ENCODE data around the gene FA2H.

FA2H gene

DNA sequence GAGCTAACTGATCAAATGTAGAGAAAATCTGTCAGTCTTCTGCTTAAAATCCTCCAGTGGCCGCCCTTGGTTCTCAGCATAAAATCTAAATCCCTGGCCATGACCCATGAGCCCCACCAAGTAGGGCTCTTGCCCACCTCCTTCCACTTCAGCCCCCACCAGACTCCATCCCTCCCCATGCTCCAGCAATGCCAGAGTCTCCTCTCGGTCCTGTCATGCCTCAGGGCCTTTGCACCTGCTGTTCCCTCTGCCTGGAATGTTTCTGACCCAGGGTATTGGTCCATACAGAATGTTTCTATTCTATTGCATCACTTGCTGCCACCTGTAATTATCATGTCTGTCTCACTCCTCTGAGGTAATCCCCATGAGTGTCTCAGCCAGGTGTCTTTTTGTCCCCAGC lies 22.4 kb downstream of the FA2H start:
- Histone ChIP-seq H3K4me3 (ENCODE audit: low read depth in 1 of 2, low read length in 2 of 2) (no peak overlapping the region), H3K36me3 (ENCODE audit: control insufficient read depth in 1 of 2, insufficient read depth in 2 of 2, low read length in 2 of 2) (no peaks in the 10 kb centered on the region), H3K27ac (ENCODE audit: low read length) (no peak overlapping the region), H3K27me3 (ENCODE audit: low read depth, low read length) (no peaks in the 10 kb centered on the region), H3K9me3 (ENCODE audit: control insufficient read depth in 1 of 2, low read length in 2 of 2) (no peaks in the 10 kb centered on the region), H3K4me1 (ENCODE audit: control insufficient read depth in 1 of 2, insufficient read depth in 2 of 2, low read length in 2 of 2) (no peaks in the 10 kb centered on the region)

DNA sequence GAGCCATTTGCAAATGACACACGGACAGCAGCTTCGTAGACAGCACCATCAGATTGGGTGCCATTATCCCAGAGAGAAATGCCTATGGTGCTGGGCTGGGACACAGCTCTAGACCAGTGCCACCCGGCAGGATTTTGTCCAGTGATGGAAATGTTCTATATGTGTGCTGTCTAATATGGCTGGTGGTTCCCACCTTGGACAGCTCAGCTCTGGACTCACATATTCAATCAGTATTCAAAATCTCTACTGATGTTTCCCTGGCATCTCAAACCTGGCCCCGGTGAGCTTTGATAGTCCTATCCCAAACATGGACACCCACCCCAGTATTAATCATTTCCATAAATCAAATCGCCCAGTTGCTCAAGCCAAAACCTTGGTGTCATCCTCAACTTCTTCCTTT lies 23.0 kb downstream of the FA2H start:
- H3K36me3 ChIP-seq (ENCODE audit: control insufficient read depth in 1 of 2, insufficient read depth in 2 of 2, low read length in 2 of 2): no peaks in the 10 kb centered on the region
- no peak overlapping the region for H3K27ac ChIP-seq (ENCODE audit: low read length)
- H3K4me3 ChIP-seq (ENCODE audit: low read depth in 1 of 2, low read length in 2 of 2): no peak overlapping the region

DNA sequence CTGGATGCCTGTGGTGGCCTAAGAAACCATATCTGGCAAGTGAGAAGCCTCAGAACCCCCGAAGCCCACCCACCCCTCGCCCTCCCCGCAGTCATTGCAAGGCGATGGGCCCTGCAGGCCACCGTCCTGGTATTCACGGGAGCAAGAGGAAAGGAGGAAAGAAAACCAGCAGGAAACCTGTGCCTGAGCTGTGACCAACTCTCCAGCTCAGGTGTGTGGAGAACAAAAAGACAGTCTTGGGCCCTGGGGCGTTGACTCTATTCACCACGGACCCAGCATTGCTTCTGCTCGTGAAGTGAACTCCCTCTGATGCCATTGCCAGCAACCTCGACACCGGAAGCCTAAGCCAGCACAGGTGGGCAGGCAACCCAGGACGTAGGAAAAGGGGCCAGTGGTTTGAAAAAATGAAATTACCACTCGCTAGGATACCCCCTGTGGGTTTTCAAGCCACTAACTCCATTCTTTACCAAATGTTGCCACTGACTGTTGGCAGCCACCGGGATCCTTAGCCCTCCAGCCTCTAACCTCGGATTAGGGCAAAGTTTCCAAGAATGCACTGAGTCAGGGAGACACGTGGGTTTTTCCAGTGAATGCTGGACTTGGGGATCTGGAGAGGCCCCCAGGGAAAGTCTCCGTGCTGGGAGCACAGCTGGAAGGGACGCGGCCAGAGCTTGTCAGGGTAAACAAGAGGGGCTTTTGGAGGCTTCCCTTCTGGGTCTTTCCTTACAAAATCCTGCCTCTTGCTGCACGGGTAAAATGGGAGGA lies 25.1 kb downstream of the FA2H start:
- no peaks in the 10 kb centered on the region for H3K4me1 ChIP-seq (ENCODE audit: control insufficient read depth in 1 of 2, insufficient read depth in 2 of 2, low read length in 2 of 2)
- H3K27ac ChIP-seq (ENCODE audit: low read length): no peak overlapping the region
- no peaks in the 10 kb centered on the region for H3K27me3 ChIP-seq (ENCODE audit: low read depth, low read length)
- no peaks in the 10 kb centered on the region for H3K36me3 ChIP-seq (ENCODE audit: control insufficient read depth in 1 of 2, insufficient read depth in 2 of 2, low read length in 2 of 2)
- no peaks in the 10 kb centered on the region for H3K9me3 ChIP-seq (ENCODE audit: control insufficient read depth in 1 of 2, low read length in 2 of 2)
- H3K4me3 ChIP-seq (ENCODE audit: low read depth in 1 of 2, low read length in 2 of 2): no peak overlapping the region

More for the DNA sequence above, 23.0 kb downstream of the FA2H start:
- no peaks in the 10 kb centered on the region for H3K9me3 ChIP-seq (ENCODE audit: control insufficient read depth in 1 of 2, low read length in 2 of 2)
- H3K4me1 ChIP-seq (ENCODE audit: control insufficient read depth in 1 of 2, insufficient read depth in 2 of 2, low read length in 2 of 2): no peaks in the 10 kb centered on the region
- H3K27me3 ChIP-seq (ENCODE audit: low read depth, low read length): no peaks in the 10 kb centered on the region

DNA sequence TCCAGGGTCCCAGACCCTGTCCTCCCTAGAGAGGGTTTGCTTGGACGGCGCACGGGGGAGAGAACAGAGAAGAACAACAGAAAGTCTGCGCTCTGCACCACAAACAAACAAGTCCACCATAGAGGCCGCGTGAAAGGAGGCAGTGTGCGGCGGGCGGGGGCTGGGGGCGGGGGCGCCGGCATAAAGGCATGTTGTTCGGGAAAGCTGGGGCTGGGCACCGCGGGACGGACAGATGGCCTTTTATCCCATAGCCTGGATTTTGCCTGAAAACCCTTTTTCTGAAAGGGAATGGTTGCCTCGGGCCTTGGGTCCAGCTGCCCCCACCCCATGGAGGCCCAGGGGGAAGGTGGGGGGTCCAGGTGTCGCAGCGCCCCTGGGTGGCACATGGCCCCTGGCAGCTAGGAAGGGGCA lies 26.0 kb downstream of the FA2H start:
- Histone ChIP-seq H3K9me3 (ENCODE audit: control insufficient read depth in 1 of 2, low read length in 2 of 2) (no peaks in the 10 kb centered on the region), H3K27ac (ENCODE audit: low read length) (no peak overlapping the region), H3K4me1 (ENCODE audit: control insufficient read depth in 1 of 2, insufficient read depth in 2 of 2, low read length in 2 of 2) (peaks cover 0 to 7% of the 10 kb centered on the region in 2 donors), H3K27me3 (ENCODE audit: low read depth, low read length) (no peaks in the 10 kb centered on the region), H3K4me3 (ENCODE audit: low read depth in 1 of 2, low read length in 2 of 2) (no peak overlapping the region), H3K36me3 (ENCODE audit: control insufficient read depth in 1 of 2, insufficient read depth in 2 of 2, low read length in 2 of 2) (no peaks in the 10 kb centered on the region)

DNA sequence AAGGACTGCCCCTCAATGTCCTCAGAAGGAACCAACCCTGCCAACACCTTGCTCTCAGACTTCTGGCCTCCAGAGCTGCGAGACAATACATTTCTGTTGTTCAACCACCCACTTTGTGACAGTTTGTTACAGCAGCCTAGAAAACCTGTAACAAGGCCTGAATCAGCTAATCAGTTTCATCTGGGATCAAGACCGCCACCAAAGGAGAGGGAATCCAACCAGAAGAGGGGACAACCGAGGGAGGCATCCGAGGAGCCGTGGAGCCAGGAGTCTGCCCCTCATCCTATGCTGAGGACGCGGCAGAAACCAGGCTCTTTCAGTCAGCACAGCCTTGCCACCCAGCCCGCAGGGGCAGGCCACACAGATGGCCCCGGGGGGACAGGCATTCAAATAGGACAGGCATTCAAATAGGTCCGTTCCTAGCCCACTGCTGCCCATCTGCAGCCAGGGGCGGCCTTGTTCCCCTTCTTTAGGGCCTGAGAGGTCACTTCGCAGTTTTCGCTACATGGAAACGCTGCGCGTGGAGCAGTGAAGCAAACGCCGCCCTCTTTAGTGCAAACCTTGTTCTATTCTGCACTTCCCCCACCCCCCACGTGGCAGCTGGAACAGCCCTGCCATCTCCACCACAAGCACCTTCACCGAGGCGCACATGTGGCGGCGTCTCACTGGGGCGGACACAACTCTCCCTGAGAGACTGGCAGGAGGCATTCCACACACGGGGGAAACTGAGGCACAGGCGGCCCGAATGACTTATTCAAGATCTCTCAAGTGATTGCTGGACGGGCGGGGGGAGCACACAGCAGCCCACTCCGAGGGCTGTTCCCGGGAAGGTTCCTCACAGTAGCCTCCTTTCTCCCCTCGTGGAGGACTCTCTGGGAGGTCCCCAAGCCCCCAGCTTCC lies 26.7 kb downstream of the FA2H start:
- no peaks in the 10 kb centered on the region for H3K27me3 ChIP-seq (ENCODE audit: low read depth, low read length)

GRCh38 chr16:74745926-74746325 lies 28.7 kb downstream of the FA2H start:
- H3K27me3 ChIP-seq (ENCODE audit: low read depth, low read length): no peaks in the 10 kb centered on the region
- no peaks in the 10 kb centered on the region for H3K9me3 ChIP-seq (ENCODE audit: control insufficient read depth in 1 of 2, low read length in 2 of 2)
- no peaks in the 10 kb centered on the region for H3K36me3 ChIP-seq (ENCODE audit: control insufficient read depth in 1 of 2, insufficient read depth in 2 of 2, low read length in 2 of 2)
- H3K4me1 ChIP-seq (ENCODE audit: control insufficient read depth in 1 of 2, insufficient read depth in 2 of 2, low read length in 2 of 2): peaks cover 3 to 14% of the 10 kb centered on the region in 2 donors
- H3K4me3 ChIP-seq (ENCODE audit: low read depth in 1 of 2, low read length in 2 of 2): no peak overlapping the region
- no peak overlapping the region for H3K27ac ChIP-seq (ENCODE audit: low read length)

More for the DNA sequence above, 26.7 kb downstream of the FA2H start:
- Histone ChIP-seq H3K27ac (ENCODE audit: low read length) (no peak overlapping the region), H3K4me1 (ENCODE audit: control insufficient read depth in 1 of 2, insufficient read depth in 2 of 2, low read length in 2 of 2) (peaks cover 0 to 11% of the 10 kb centered on the region in 2 donors), H3K9me3 (ENCODE audit: control insufficient read depth in 1 of 2, low read length in 2 of 2) (no peaks in the 10 kb centered on the region), H3K4me3 (ENCODE audit: low read depth in 1 of 2, low read length in 2 of 2) (no peak overlapping the region), H3K36me3 (ENCODE audit: control insufficient read depth in 1 of 2, insufficient read depth in 2 of 2, low read length in 2 of 2) (no peaks in the 10 kb centered on the region)

- Histone ChIP-seq H3K9me3 (ENCODE audit: control insufficient read depth in 1 of 2, low read length in 2 of 2) (no peaks in the 10 kb centered on the region), H3K4me1 (ENCODE audit: control insufficient read depth in 1 of 2, insufficient read depth in 2 of 2, low read length in 2 of 2) (peaks cover 3 to 17% of the 10 kb centered on the region in 2 donors), H3K27me3 (ENCODE audit: low read depth, low read length) (no peaks in the 10 kb centered on the region), H3K36me3 (ENCODE audit: control insufficient read depth in 1 of 2, insufficient read depth in 2 of 2, low read length in 2 of 2) (no peaks in the 10 kb centered on the region), H3K4me3 (ENCODE audit: low read depth in 1 of 2, low read length in 2 of 2) (no peak overlapping the region), H3K27ac (ENCODE audit: low read length) (no peak overlapping the region)
Measured at GRCh38 chr16:74745109-74745615, 29.5 kb downstream of the FA2H start.

DNA sequence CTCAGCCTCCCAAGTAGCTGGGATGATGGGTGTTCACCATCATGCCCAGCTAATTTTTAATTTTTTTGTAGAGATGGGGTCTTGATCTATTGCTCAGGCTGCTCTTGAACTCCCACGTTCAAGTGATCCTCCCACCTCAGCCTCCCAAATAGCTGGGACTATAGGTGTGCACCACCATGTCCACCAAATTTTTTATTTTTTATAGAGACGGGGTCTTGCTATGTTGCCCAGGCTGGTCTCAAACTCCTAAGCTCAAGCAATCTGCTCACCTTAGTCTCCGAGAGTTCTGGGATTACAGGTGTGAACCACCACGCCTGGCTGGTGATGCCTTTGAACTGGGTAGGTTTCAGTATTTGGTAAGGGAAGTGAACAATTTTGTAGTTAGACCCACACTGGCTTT lies 30.1 kb downstream of the FA2H start:
- peaks cover 3 to 17% of the 10 kb centered on the region in 2 donors for H3K4me1 ChIP-seq (ENCODE audit: control insufficient read depth in 1 of 2, insufficient read depth in 2 of 2, low read length in 2 of 2)
- H3K4me3 ChIP-seq (ENCODE audit: low read depth in 1 of 2, low read length in 2 of 2): no peak overlapping the region
- H3K27me3 ChIP-seq (ENCODE audit: low read depth, low read length): no peaks in the 10 kb centered on the region
- H3K27ac ChIP-seq (ENCODE audit: low read length): peak overlapping the region; percentile 78
- H3K9me3 ChIP-seq (ENCODE audit: control insufficient read depth in 1 of 2, low read length in 2 of 2): no peaks in the 10 kb centered on the region
- no peaks in the 10 kb centered on the region for H3K36me3 ChIP-seq (ENCODE audit: control insufficient read depth in 1 of 2, insufficient read depth in 2 of 2, low read length in 2 of 2)

DNA sequence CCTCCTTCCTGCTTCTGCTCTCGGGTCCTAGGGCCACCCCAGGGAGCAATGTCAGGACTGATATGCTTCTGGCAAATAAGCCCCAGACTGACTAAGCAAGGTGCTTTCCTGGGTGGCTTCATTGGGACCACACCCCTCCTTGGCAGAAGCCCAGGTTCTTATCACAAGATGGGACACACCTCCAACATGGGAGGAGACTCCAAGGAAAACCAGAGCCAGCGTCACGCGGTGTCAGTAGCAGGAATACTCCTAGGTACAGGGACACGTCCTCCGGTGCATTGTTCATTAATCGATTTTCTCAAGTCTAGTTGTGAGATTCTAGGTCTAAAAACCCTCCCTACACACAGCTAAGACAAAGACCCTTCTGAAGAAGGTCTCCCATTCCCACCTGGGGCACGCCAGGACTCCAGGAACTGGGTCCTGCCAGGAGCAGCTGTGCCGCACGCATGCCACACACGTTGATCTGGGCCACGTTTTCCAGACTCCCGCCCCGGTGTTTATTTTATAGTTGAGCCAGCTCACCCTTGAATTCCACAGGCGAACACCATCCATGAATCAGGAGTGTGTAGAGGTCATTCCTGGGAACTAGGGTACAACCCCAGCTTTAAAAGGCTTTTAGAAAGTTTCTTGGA lies 30.8 kb downstream of the FA2H start:
- H3K36me3 ChIP-seq (ENCODE audit: control insufficient read depth in 1 of 2, insufficient read depth in 2 of 2, low read length in 2 of 2): no peaks in the 10 kb centered on the region
- H3K9me3 ChIP-seq (ENCODE audit: control insufficient read depth in 1 of 2, low read length in 2 of 2): no peaks in the 10 kb centered on the region
- H3K27me3 ChIP-seq (ENCODE audit: low read depth, low read length): no peaks in the 10 kb centered on the region
- H3K4me1 ChIP-seq (ENCODE audit: control insufficient read depth in 1 of 2, insufficient read depth in 2 of 2, low read length in 2 of 2): peaks cover 3 to 17% of the 10 kb centered on the region in 2 donors
- peak overlapping the region; percentile 78 for H3K27ac ChIP-seq (ENCODE audit: low read length)
- H3K4me3 ChIP-seq (ENCODE audit: low read depth in 1 of 2, low read length in 2 of 2): no peak overlapping the region

GRCh38 chr16:74743045-74743667 lies 31.5 kb downstream of the FA2H start:
- Histone ChIP-seq H3K4me1 (ENCODE audit: control insufficient read depth in 1 of 2, insufficient read depth in 2 of 2, low read length in 2 of 2) (peaks cover 3 to 17% of the 10 kb centered on the region in 2 donors), H3K27me3 (ENCODE audit: low read depth, low read length) (no peaks in the 10 kb centered on the region), H3K9me3 (ENCODE audit: control insufficient read depth in 1 of 2, low read length in 2 of 2) (no peaks in the 10 kb centered on the region), H3K36me3 (ENCODE audit: control insufficient read depth in 1 of 2, insufficient read depth in 2 of 2, low read length in 2 of 2) (no peaks in the 10 kb centered on the region), H3K27ac (ENCODE audit: low read length) (peak overlapping the region; percentile 70), H3K4me3 (ENCODE audit: low read depth in 1 of 2, low read length in 2 of 2) (no peak overlapping the region)
